Hepatic stellate cell (primary cell): ENCODE data around the gene SRRM5.
A peak's percentile ranks its signal among the peaks of the same experiment; 100 is the strongest.
"Not testable (repeated sequence)": the region's sequence is repeated elsewhere in the genome, so short reads cannot be mapped to it uniquely, and the experiment has no call there.

Source experiments
- DNase-seq: peaks from one replicate; pipeline ENCODE4 v3.0.0; 2011; ENCODE audit warnings: low spot score

The SRRM5 gene

GRCh38 chr19:43638214-43638994 lies 26.5 kb downstream of the SRRM5 start:
- no peak for DNase-seq

GRCh38 chr19:43638995-43639518 lies 27.2 kb downstream of the SRRM5 start:
- no peak for DNase-seq

- DNase-seq = no peak
Observed at GRCh38 chr19:43639519-43640423, 27.9 kb downstream of the SRRM5 start, which contains the start of gene CADM4. Gene CADM4 (minus strand): TSS chr19:43639850. CDS start chr19:43639790, 60 bp downstream.

- DNase-seq = no peak
Observed at GRCh38 chr19:43640424-43640757, 28.5 kb downstream of the SRRM5 start.

GRCh38 chr19:43641333-43641732 lies 29.4 kb downstream of the SRRM5 start:
- no peak for DNase-seq

- DNase-seq = no peak
Observed at GRCh38 chr19:43642531-43642930, 30.6 kb downstream of the SRRM5 start.

GRCh38 chr19:43643326-43643725 lies 31.4 kb downstream of the SRRM5 start:
- no peak for DNase-seq

- no peak for DNase-seq
Observed at GRCh38 chr19:43644181-43644580, 32.3 kb downstream of the SRRM5 start.

- DNase-seq = no peak
Observed at GRCh38 chr19:43648633-43649032, 36.7 kb downstream of the SRRM5 start.

- DNase-seq = no peak
Observed at GRCh38 chr19:43649514-43649913, 37.6 kb downstream of the SRRM5 start.

- not testable (repeated sequence) for DNase-seq
Observed at GRCh38 chr19:43650276-43650675, 38.4 kb downstream of the SRRM5 start.

- DNase-seq = peak; percentile 75
Observed at GRCh38 chr19:43651758-43652545, 40.1 kb downstream of the SRRM5 start.

GRCh38 chr19:43652546-43652874 lies 40.6 kb downstream of the SRRM5 start:
- DNase-seq = no peak

GRCh38 chr19:43656436-43656835 lies 44.5 kb downstream of the SRRM5 start:
- no peak for DNase-seq

- no peak for DNase-seq
Observed at GRCh38 chr19:43658001-43658400, 46.1 kb downstream of the SRRM5 start.

- no peak for DNase-seq
Observed at GRCh38 chr19:43658494-43658893, 46.6 kb downstream of the SRRM5 start.

GRCh38 chr19:43660301-43660970 lies 48.5 kb downstream of the SRRM5 start:
- no peak for DNase-seq

- no peak for DNase-seq
Observed at GRCh38 chr19:43660971-43661360, 49.1 kb downstream of the SRRM5 start.

GRCh38 chr19:43662487-43662886 lies 50.6 kb downstream of the SRRM5 start:
- no peak for DNase-seq

- no peak for DNase-seq
Observed at GRCh38 chr19:43664018-43664417, 52.1 kb downstream of the SRRM5 start.
